Activated T-cell treated with anti-CD3 and anti-CD28 coated beads, Interleukin-2, amount 50 U/mL, for 72 hours (primary cell): ENCODE results near the gene SLC30A7. TPM values are rescaled to one million over a fixed set of nuclear protein-coding genes. Genes with fewer than 3 reads are reported as not detected.

Source experiments
- ATAC-seq, 2 donors: fragments of 150-1000 bp; cut with Tn5 transposase; replicated peaks in 1 of 2; 2 replicates each; pipeline ENCODE4 v1.10.0; 2021; ENCODE audit warnings: moderate library complexity in 2 of 2, mild to moderate bottlenecking in 1 of 2
- DNase-seq, 2 donors: peaks; one replicate each; pipeline ENCODE4 v3.0.0; 2021 to 2022; ENCODE audit warnings: mixed read lengths in 1 of 2
- H3K27ac Mint-ChIP-seq: one replicate; pipeline ENCODE4 v1.8.0; 2022; ENCODE audit warnings: mild to moderate bottlenecking, moderate library complexity, mixed read lengths
- H3K27me3 Mint-ChIP-seq: one replicate; pipeline ENCODE4 v1.8.0; 2022; ENCODE audit warnings: low read depth, mixed read lengths
- H3K36me3 Mint-ChIP-seq, 2 donors: one replicate each; pipeline ENCODE4 v1.8.0; 2022; ENCODE audit warnings: mixed read lengths in 2 of 2, mild to moderate bottlenecking in 1 of 2; ENCODE audit not compliant: insufficient read depth in 2 of 2
- H3K4me1 Mint-ChIP-seq: one replicate; pipeline ENCODE4 v1.8.0; 2022; ENCODE audit warnings: low read depth, mixed read lengths
- H3K4me3 Mint-ChIP-seq, 2 donors: one replicate each; pipeline ENCODE4 v1.8.0; 2022; ENCODE audit warnings: mild to moderate bottlenecking in 2 of 2, mixed read lengths in 2 of 2, moderate library complexity in 2 of 2
- H3K9me3 Mint-ChIP-seq, 2 donors: one replicate each; pipeline ENCODE4 v1.8.0; 2022; ENCODE audit warnings: mixed read lengths in 2 of 2
- total RNA-seq, 2 donors: library from RNA; stranded (reverse); gene quantifications; one replicate each; pipeline ENCODE4 v1.2.3, GENCODE V29; 2022

The SLC30A7 gene
- total RNA-seq, 2 donors from 2014 or later, result 39.3 to 48.7 TPM

- Mint-ChIP-seq H3K27ac (no peak overlapping the region), H3K27me3 (no peaks in the 10 kb centered on the region), H3K4me3 (no peak overlapping the region), H3K4me1 (peaks cover 60% of the 10 kb centered on the region), H3K36me3 (peaks cover 5 to 32% of the 10 kb centered on the region in 2 donors), H3K9me3 (peaks cover 2 to 5% of the 10 kb centered on the region in 2 donors)
- DNase-seq, result no peak
- no peak for ATAC-seq
Measured at GRCh38 chr1:101004670-101005069, 108.8 kb downstream of the SLC30A7 start.

GRCh38 chr1:101005183-101005582, 109.3 kb downstream of the SLC30A7 start:
- ATAC-seq (peak in 1 of 2 donors; percentile 36), DNase-seq (no peak)
- peak overlapping the region; percentile 80 for H3K27ac Mint-ChIP-seq
- H3K9me3 Mint-ChIP-seq, result peaks cover 4 to 8% of the 10 kb centered on the region in 2 donors
- H3K4me1 Mint-ChIP-seq, result peaks cover 58% of the 10 kb centered on the region
- peaks cover 8 to 36% of the 10 kb centered on the region in 2 donors for H3K36me3 Mint-ChIP-seq
- H3K27me3 Mint-ChIP-seq, result no peaks in the 10 kb centered on the region
- peak overlapping the region; percentile 12 to 13 for H3K4me3 Mint-ChIP-seq

- Mint-ChIP-seq H3K9me3 (peaks cover 4 to 8% of the 10 kb centered on the region in 2 donors), H3K36me3 (peaks cover 8 to 36% of the 10 kb centered on the region in 2 donors), H3K4me1 (peaks cover 54% of the 10 kb centered on the region), H3K4me3 (peak overlapping the region in 1 of 2 donors; percentile 45), H3K27me3 (no peaks in the 10 kb centered on the region), H3K27ac (peak overlapping the region; percentile 71)
- DNase-seq (no peak), ATAC-seq (peak in 1 of 2 donors; percentile 36)
Measured at GRCh38 chr1:101005871-101006270, 110.0 kb downstream of the SLC30A7 start.

GRCh38 chr1:101006553-101006952, 110.7 kb downstream of the SLC30A7 start:
- DNase-seq (no peak), ATAC-seq (peak; percentile 61 to 70)
- Mint-ChIP-seq H3K4me3 (no peak overlapping the region), H3K27ac (peak overlapping the region; percentile 71), H3K36me3 (peaks cover 8 to 36% of the 10 kb centered on the region in 2 donors), H3K27me3 (no peaks in the 10 kb centered on the region), H3K9me3 (peaks cover 4 to 8% of the 10 kb centered on the region in 2 donors), H3K4me1 (peaks cover 54% of the 10 kb centered on the region)

- Mint-ChIP-seq H3K27me3 (no peaks in the 10 kb centered on the region), H3K4me1 (peaks cover 44% of the 10 kb centered on the region), H3K4me3 (no peak overlapping the region), H3K9me3 (peaks cover 4 to 8% of the 10 kb centered on the region in 2 donors), H3K36me3 (peaks cover 8 to 43% of the 10 kb centered on the region in 2 donors), H3K27ac (no peak overlapping the region)
- DNase-seq (no peak), ATAC-seq (no peak)
Measured at GRCh38 chr1:101008229-101008834, 112.4 kb downstream of the SLC30A7 start.

GRCh38 chr1:101013776-101014175, 117.9 kb downstream of the SLC30A7 start:
- H3K4me3 Mint-ChIP-seq, result no peak overlapping the region
- H3K9me3 Mint-ChIP-seq, result peaks cover 2 to 3% of the 10 kb centered on the region in 2 donors
- H3K4me1 Mint-ChIP-seq, result peaks cover 12% of the 10 kb centered on the region
- H3K27me3 Mint-ChIP-seq, result no peaks in the 10 kb centered on the region
- H3K27ac Mint-ChIP-seq, result no peak overlapping the region
- peaks cover 10 to 46% of the 10 kb centered on the region in 2 donors for H3K36me3 Mint-ChIP-seq
- no peak for DNase-seq
- no peak for ATAC-seq

- DNase-seq (no peak), ATAC-seq (no peak)
- Mint-ChIP-seq H3K27ac (no peak overlapping the region), H3K4me1 (peaks cover 35% of the 10 kb centered on the region), H3K27me3 (no peaks in the 10 kb centered on the region), H3K9me3 (peaks cover 0 to 3% of the 10 kb centered on the region in 2 donors), H3K36me3 (peaks cover 16 to 36% of the 10 kb centered on the region in 2 donors), H3K4me3 (no peak overlapping the region)
Measured at GRCh38 chr1:101017448-101017847, 121.6 kb downstream of the SLC30A7 start.

- DNase-seq (no peak), ATAC-seq (no peak)
- Mint-ChIP-seq H3K4me1 (peaks cover 53% of the 10 kb centered on the region), H3K27ac (no peak overlapping the region), H3K4me3 (peak overlapping the region in 1 of 2 donors; percentile 24), H3K9me3 (peaks cover 0 to 3% of the 10 kb centered on the region in 2 donors), H3K27me3 (no peaks in the 10 kb centered on the region), H3K36me3 (peaks cover 11 to 25% of the 10 kb centered on the region in 2 donors)
Measured at GRCh38 chr1:101022294-101022693, 126.4 kb downstream of the SLC30A7 start.

- H3K27ac Mint-ChIP-seq, result peak overlapping the region; percentile 88
- peak; percentile 51 to 55 for ATAC-seq
- H3K4me1 Mint-ChIP-seq, result peaks cover 74% of the 10 kb centered on the region
- H3K9me3 Mint-ChIP-seq, result peaks cover 0 to 3% of the 10 kb centered on the region in 2 donors
- H3K36me3 Mint-ChIP-seq, result peaks cover 11 to 25% of the 10 kb centered on the region in 2 donors
- peak overlapping the region; percentile 91 to 93 for H3K4me3 Mint-ChIP-seq
- no peaks in the 10 kb centered on the region for H3K27me3 Mint-ChIP-seq
- peak in 1 of 2 donors; percentile 12 for DNase-seq
Measured at GRCh38 chr1:101025283-101025656, 129.4 kb downstream of the SLC30A7 start.

- Mint-ChIP-seq H3K27me3 (no peaks in the 10 kb centered on the region), H3K27ac (peak within 1 kb of the TSS; percentile 88), H3K36me3 (peaks cover 7 to 20% of the 10 kb centered on the region in 2 donors), H3K4me1 (peaks cover 71% of the 10 kb centered on the region), H3K4me3 (peak within 1 kb of the TSS; percentile 91 to 93), H3K9me3 (peaks cover 0 to under 1% of the 10 kb centered on the region in 2 donors)
- peak; percentile 91 to 94 for DNase-seq
- peak; percentile 97 to 98 for ATAC-seq
Measured at GRCh38 chr1:101025657-101026429, 130.0 kb downstream of the SLC30A7 start, which contains the start of gene DPH5. DPH5 (minus strand) TSS chr1:101025784; CDS start chr1:101025443, 341 bp downstream.

- H3K27me3 Mint-ChIP-seq, result no peaks in the 10 kb centered on the region
- peaks cover 72% of the 10 kb centered on the region for H3K4me1 Mint-ChIP-seq
- H3K27ac Mint-ChIP-seq, result peak overlapping the region; percentile 88
- ATAC-seq (no peak), DNase-seq (no peak)
- peaks cover 9 to 21% of the 10 kb centered on the region in 2 donors for H3K36me3 Mint-ChIP-seq
- peaks cover 0 to 3% of the 10 kb centered on the region in 2 donors for H3K9me3 Mint-ChIP-seq
- peak overlapping the region; percentile 91 to 93 for H3K4me3 Mint-ChIP-seq
Measured at GRCh38 chr1:101026430-101026788, 130.5 kb downstream of the SLC30A7 start.

- H3K27me3 Mint-ChIP-seq, result no peaks in the 10 kb centered on the region
- DNase-seq, result no peak
- H3K4me1 Mint-ChIP-seq, result peaks cover 66% of the 10 kb centered on the region
- H3K27ac Mint-ChIP-seq, result peak overlapping the region; percentile 88
- H3K36me3 Mint-ChIP-seq, result peaks cover 5 to 21% of the 10 kb centered on the region in 2 donors
- peak overlapping the region; percentile 91 to 93 for H3K4me3 Mint-ChIP-seq
- no peak for ATAC-seq
- H3K9me3 Mint-ChIP-seq, result peaks cover 0 to 3% of the 10 kb centered on the region in 2 donors
Measured at GRCh38 chr1:101027194-101027772, 131.4 kb downstream of the SLC30A7 start.

- peak overlapping the region; percentile 91 to 93 for H3K4me3 Mint-ChIP-seq
- H3K27me3 Mint-ChIP-seq, result no peaks in the 10 kb centered on the region
- no peak for ATAC-seq
- DNase-seq, result no peak
- H3K27ac Mint-ChIP-seq, result peak overlapping the region; percentile 50
- peaks cover 8 to 19% of the 10 kb centered on the region in 2 donors for H3K36me3 Mint-ChIP-seq
- H3K4me1 Mint-ChIP-seq, result peaks cover 59% of the 10 kb centered on the region
- H3K9me3 Mint-ChIP-seq, result peaks cover 1 to 3% of the 10 kb centered on the region in 2 donors
Measured at GRCh38 chr1:101028466-101028865, 132.6 kb downstream of the SLC30A7 start.
